Keratinocyte (primary cell): ENCODE results near the gene ISM2.

Source experiments
- EZH2 ChIP-seq: IDR thresholded peaks from one replicate; pipeline ENCODE4 v1.6.1; 2012; ENCODE audit warnings: inconsistent platforms, mild to moderate bottlenecking, low read length, moderate library complexity
- TF ChIP-seq, protein P1 (sequence below), 3 experiments: IDR thresholded peaks in 1 of 3; conservative IDR thresholded peaks in 1 of 3; optimal IDR thresholded peaks in 1 of 3; 2 replicates in 2 of 3; 3 replicates in 1 of 3; pipeline versions ENCODE3 to v1.5.1; 2011; ENCODE audit warnings: low read length in 3 of 3, mild to moderate bottlenecking in 3 of 3, moderate library complexity in 2 of 3, control low read depth in 1 of 3, inconsistent platforms in 1 of 3; ENCODE audit not compliant: insufficient read depth in 2 of 3; ENCODE audit errors: extremely low read depth in 1 of 3

DNA sequence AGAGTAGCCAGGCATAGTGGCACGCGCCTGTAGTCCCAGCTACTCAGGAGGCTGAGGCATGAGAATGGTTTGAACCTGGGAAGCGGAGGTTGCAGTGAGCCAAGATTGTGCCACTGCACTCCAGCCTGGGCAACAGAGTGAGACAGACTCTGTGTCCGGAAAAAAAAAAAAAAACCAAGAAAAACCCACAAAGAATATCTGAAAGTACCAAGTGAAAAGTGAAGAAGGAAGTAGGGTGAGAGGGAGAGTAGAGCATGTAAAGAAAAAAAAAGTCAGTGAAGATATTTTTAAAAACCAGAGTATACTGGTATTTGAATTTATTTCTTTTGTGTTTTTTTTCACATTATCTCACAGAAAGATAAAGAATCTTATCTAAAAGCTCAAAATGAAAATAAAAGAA is 43.3 kb upstream of the ISM2 start:
- TF ChIP-seq EZH2: no peak
- TF ChIP-seq, protein P1, sequence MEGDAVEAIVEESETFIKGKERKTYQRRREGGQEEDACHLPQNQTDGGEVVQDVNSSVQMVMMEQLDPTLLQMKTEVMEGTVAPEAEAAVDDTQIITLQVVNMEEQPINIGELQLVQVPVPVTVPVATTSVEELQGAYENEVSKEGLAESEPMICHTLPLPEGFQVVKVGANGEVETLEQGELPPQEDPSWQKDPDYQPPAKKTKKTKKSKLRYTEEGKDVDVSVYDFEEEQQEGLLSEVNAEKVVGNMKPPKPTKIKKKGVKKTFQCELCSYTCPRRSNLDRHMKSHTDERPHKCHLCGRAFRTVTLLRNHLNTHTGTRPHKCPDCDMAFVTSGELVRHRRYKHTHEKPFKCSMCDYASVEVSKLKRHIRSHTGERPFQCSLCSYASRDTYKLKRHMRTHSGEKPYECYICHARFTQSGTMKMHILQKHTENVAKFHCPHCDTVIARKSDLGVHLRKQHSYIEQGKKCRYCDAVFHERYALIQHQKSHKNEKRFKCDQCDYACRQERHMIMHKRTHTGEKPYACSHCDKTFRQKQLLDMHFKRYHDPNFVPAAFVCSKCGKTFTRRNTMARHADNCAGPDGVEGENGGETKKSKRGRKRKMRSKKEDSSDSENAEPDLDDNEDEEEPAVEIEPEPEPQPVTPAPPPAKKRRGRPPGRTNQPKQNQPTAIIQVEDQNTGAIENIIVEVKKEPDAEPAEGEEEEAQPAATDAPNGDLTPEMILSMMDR (optimal IDR thresholded peaks at IDR 0.05 in 1 of 3, IDR thresholded peaks at IDR 0.05 in 1 of 3, conservative IDR thresholded peaks at IDR 0.05 in 1 of 3; ENCODE audit: extremely low read depth in 1 of 3, insufficient read depth in 2 of 3, low read length in 3 of 3): no peak
